Psoas muscle (tissue), 8 donors: ENCODE measurements around the gene RRP8. TPM values are rescaled to one million over a fixed set of nuclear protein-coding genes. Genes with fewer than 3 reads are reported as not detected.

Source experiments
- ATAC-seq, 4 donors: fragments of 200-7000 bp; cut with Tn5 transposase; one replicate each; pipeline ENCODE4 v1.9.1; 2020; ENCODE audit warnings: moderate library complexity in 3 of 4, mild to moderate bottlenecking in 2 of 4
- DNase-seq, 2 donors: peaks; one replicate each; pipeline ENCODE4 v3.0.0-alpha.2; 2020
- H3K27ac ChIP-seq: fragments of 200-600 bp; one replicate; pipeline ENCODE4 v1.8.0; 2022
- H3K27me3 ChIP-seq, 3 donors: fragments of 200-600 bp in 1 of 3; one replicate each; pipeline versions ENCODE4 v1.6.1 to v1.8.0; 2013 to 2022; ENCODE audit warnings: low read length in 2 of 3, mild to moderate bottlenecking in 2 of 3, moderate library complexity in 1 of 3; ENCODE audit not compliant: insufficient read depth in 3 of 3
- H3K36me3 ChIP-seq, 2 donors: fragments of 200-600 bp in 1 of 2; one replicate each; pipeline versions ENCODE4 v1.6.1 to v1.8.0; 2013 to 2022; ENCODE audit warnings: low read depth in 1 of 2, mild to moderate bottlenecking in 1 of 2, moderate library complexity in 1 of 2; ENCODE audit not compliant: insufficient read depth in 1 of 2
- H3K4me1 ChIP-seq: fragments of 200-600 bp; one replicate; pipeline ENCODE4 v1.8.0; 2022
- H3K4me3 ChIP-seq: fragments of 200-600 bp; one replicate; pipeline ENCODE4 v1.8.0; 2022; ENCODE audit warnings: mild to moderate bottlenecking
- H3K9me3 ChIP-seq: fragments of 200-600 bp; one replicate; pipeline ENCODE4 v1.8.0; 2022
- WGBS, 3 donors: extraction: QIAGEN DNeasy Blood & Tissue Kit; methylation state at CpG; one replicate each; pipeline versions ENCODE4 v1.1.6 to v1.1.7; 2013; 5-methylcytosine and 5-hydroxymethylcytosine counted together
- intact Hi-C, 2 donors: fragments of 100-400 bp; cut with DNase I; formaldehyde crosslinking; loops; one replicate each; pipeline versions ENCODE4 v1.11.0 to v1.14.2; 2022
- polyA plus RNA-seq, 3 donors: library from polyadenylated mRNA; stranded (reverse); fragments of 200-250 nt; gene quantifications; one replicate each; pipeline ENCODE4 v1.2.3, GENCODE V29; 2013
- total RNA-seq, 4 donors: library from RNA; stranded (reverse); fragmentation: NEBNext Ultra II Directional in 2 of 4; extraction: Animal tissue kit (Norgen Biotek cat#: 25700) in 2 of 4; gene quantifications; one replicate each; pipeline versions ENCODE4 v1.2.1 to v1.2.4, GENCODE V29; 2021 to 2023
- TF ChIP-seq, protein P1 (sequence below): fragments of 200-600 bp; IDR thresholded peaks from one replicate; pipeline ENCODE4 v1.8.0; 2022; ENCODE audit warnings: antibody characterized with exemption
- donor health status: healthy with polysubstance abuse.
- donor health status: DM: no; HTN: no; CAD: no; lungs with moderate emphysema.
- donor health status: Bipolar disorder and iron deficiency.
- donor health status: healthy.
- donor health status: DM: yes; HTN: yes; CAD: no.
- donor health status: DM: no; HTN: no; CAD: no.
- donor health status: DM: no; HTN: no; CAD: no.
- donor health status: DM: yes; HTN: yes; CAD: no.

The RRP8 gene
- total and polyA plus RNA-seq, 7 donors: 11.6 to 34.0 (median 18.4) TPM

GRCh38 chr11:6601041-6601461, 2.4 kb downstream of the RRP8 start:
- Histone ChIP-seq H3K36me3 (peaks cover 8 to 57% of the 10 kb centered on the region in 2 donors), H3K9me3 (no peaks in the 10 kb centered on the region), H3K27me3 (no peaks in the 10 kb centered on the region), H3K4me1 (peaks cover 29% of the 10 kb centered on the region), H3K27ac (no peak overlapping the region), H3K4me3 (no peak overlapping the region)
- DNase-seq: no peak
- ATAC-seq: no peak
- TF ChIP-seq, protein P1, sequence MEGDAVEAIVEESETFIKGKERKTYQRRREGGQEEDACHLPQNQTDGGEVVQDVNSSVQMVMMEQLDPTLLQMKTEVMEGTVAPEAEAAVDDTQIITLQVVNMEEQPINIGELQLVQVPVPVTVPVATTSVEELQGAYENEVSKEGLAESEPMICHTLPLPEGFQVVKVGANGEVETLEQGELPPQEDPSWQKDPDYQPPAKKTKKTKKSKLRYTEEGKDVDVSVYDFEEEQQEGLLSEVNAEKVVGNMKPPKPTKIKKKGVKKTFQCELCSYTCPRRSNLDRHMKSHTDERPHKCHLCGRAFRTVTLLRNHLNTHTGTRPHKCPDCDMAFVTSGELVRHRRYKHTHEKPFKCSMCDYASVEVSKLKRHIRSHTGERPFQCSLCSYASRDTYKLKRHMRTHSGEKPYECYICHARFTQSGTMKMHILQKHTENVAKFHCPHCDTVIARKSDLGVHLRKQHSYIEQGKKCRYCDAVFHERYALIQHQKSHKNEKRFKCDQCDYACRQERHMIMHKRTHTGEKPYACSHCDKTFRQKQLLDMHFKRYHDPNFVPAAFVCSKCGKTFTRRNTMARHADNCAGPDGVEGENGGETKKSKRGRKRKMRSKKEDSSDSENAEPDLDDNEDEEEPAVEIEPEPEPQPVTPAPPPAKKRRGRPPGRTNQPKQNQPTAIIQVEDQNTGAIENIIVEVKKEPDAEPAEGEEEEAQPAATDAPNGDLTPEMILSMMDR: no peak
- 95 to 96% (median 95%) methylated on average over 13 of the region's 13 CpGs for WGBS, 3 donors
- intact Hi-C loops: loop anchor here in 1 of 2 donors (5.0 to 10.0 kb wide), 2 partner anchors 69 to 206 kb away; partner anchors contain the start of gene SMPD1

DNA sequence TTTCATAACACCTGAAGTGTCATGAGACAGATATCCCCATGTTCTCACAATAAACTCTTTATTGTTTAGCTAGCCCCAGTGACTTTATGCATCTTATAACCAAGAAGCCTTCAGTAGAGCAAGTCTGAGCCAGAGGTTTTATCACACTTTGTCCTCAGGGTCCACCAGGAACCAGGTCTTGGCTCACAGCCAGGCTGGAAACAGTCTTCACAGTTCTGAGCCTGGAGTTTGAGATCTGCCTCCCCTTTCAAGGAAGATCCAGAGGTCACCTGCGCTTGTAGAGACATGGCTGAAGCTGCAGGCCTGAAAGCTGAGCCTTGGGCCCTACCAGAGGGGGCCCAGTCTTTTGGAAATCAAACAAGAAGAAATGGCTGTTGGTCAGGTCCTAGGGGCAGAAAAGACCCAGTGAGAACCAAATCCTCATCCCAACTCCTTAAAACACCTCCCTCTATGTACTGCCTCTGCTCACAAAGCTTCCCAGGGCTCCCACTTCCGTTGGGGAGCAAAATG, 3.5 kb downstream of the RRP8 start:
- Histone ChIP-seq H3K36me3 (peaks cover 8 to 68% of the 10 kb centered on the region in 2 donors), H3K4me3 (no peak overlapping the region), H3K9me3 (no peaks in the 10 kb centered on the region), H3K27ac (no peak overlapping the region), H3K27me3 (no peaks in the 10 kb centered on the region), H3K4me1 (peaks cover 18% of the 10 kb centered on the region)
- TF ChIP-seq, protein P1: no peak
- 80 to 88% (median 82%) methylated on average over 2 of the region's 2 CpGs for WGBS, 3 donors
- ATAC-seq (no peak), DNase-seq (no peak)
- intact Hi-C loops: loop anchor here in 1 of 2 donors (5.0 to 10.0 kb wide), 2 partner anchors 68 to 205 kb away; partner anchors contain the start of gene SMPD1

DNA sequence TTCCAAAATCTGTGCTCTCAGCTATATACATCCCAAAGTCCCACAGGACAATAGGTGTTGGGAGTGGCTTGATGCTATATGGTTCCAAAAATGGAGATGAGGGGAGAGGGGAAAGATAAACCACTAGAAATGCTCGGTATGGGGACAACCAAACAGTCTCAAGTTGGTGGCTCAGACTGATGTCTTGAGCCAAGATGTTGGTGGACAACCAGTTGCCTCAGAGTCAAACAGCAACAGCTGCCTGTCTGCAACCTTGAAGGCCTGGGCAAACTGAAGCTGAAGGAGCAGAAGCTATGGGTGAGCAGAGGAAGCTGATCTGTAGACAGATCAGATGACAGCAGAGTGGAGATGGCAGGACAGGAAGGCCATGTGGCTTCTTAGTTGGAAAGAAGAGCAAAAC, 4.0 kb downstream of the RRP8 start:
- intact Hi-C loops: no loop called here
- H3K27me3 ChIP-seq: no peaks in the 10 kb centered on the region
- ATAC-seq: no peak
- no peak overlapping the region for H3K4me3 ChIP-seq
- H3K9me3 ChIP-seq: no peaks in the 10 kb centered on the region
- no peak for DNase-seq
- 65 to 75% (median 70%) methylated on average over 1 of the region's 1 CpG for WGBS, 3 donors
- H3K36me3 ChIP-seq: peaks cover 8 to 73% of the 10 kb centered on the region in 2 donors
- H3K27ac ChIP-seq: no peak overlapping the region
- TF ChIP-seq, protein P1: no peak
- peaks cover 13% of the 10 kb centered on the region for H3K4me1 ChIP-seq

DNA sequence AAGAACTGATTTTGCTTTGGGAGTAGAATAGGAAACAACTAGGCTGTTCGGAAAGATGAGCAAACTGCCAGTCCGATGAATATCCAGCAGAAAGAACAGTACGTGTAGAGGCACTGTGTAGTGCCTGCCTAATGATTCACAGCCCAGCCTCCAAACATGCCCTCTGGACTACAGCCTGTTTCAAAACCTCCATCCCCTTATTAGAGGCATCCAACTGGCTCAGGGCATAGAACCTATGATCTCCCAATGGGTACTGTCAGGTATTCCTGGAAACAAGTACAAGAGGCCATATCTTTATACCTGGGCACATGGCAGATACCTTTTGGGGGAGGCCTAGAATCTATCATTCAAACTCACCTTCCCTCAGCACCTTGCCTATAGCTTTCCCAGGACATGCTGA, 4.9 kb downstream of the RRP8 start:
- H3K36me3 ChIP-seq: peaks cover 8 to 82% of the 10 kb centered on the region in 2 donors
- H3K4me1 ChIP-seq: peaks cover 13% of the 10 kb centered on the region
- no peaks in the 10 kb centered on the region for H3K9me3 ChIP-seq
- DNase-seq: no peak
- TF ChIP-seq, protein P1: no peak
- ATAC-seq: no peak
- 88 to 96% (median 91%) methylated on average over 3 of the region's 3 CpGs for WGBS, 3 donors
- no peak overlapping the region for H3K27ac ChIP-seq
- no peak overlapping the region for H3K4me3 ChIP-seq
- H3K27me3 ChIP-seq: no peaks in the 10 kb centered on the region
- intact Hi-C loops: no loop called here
